GM21381 (cell line): ENCODE data around the gene CDKN1B.
"Not testable (repeated sequence)": the region's sequence is repeated elsewhere in the genome, so short reads cannot be mapped to it uniquely, and the experiment has no call there.

Experiments
- ATAC-seq: cut with Tn5 transposase; IDR thresholded peaks from one replicate; pipeline ENCODE4 v1.9.1; 2021; ENCODE audit warnings: mild to moderate bottlenecking, moderate library complexity; ENCODE audit not compliant: unreplicated experiment

Gene CDKN1B

DNA sequence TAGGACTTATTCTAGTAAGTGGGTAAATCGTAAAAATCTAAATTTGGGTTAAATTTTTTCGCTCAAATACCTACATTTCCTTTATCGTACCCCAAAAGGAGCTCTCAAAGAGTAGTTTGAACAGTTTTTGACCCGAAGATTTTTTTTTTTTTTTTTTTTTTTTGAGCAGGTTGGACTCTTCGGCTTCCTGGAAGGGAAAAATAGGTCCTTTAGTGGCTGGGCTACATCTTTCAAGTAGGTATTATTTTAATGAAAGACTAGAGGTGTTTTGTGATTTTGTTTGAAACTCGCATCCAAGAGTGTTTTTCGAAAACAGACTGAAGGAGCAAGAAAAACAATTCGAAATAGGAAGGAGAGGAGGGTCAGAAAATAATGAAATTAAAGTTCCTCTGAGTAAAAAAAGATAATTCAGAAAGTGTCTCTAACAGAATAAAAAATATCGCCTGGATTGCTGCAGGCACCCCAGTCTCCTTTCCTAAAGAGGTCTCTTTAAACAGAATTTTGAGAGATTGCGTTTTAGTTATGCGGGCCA lies 6.0 kb downstream of the CDKN1B start:
- ATAC-seq, result no peak

DNA sequence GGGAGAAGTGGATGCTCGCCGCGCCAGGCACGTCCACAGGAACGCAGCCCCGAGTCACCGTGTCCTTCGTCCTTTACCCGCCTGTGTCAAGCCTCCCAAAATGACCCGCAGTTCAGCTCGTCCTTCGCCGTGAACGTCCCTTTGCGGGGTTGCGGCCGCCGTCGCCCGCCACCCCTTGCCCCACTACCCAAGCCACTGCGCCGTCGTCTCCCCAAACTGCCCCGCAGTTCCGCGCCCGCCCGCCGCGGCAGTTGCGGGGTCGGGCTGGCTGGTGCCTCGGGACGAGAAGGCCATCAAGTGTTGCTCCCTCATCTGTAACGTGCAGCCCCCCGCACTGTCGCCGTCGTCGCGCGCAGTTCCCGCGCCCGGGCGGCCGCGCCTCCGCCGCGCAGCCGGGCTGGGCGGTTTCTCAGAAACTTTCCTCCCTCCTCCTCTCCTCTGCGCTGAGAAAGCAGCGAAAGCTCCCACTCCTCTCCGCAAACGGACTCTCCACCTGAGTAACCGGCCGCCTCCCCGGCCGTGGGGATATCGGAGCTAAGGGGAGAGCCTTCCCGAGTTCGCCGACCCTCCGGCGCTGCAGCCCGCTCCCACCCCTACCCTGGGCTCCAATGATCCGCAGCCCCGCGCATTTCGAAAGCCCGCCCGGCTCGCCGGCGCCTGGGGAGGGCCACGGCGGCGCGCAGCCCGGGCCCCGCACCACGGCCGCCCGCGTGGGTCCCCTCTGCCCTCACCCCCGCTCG lies 6.7 kb downstream of the CDKN1B start:
- no peak for ATAC-seq

DNA sequence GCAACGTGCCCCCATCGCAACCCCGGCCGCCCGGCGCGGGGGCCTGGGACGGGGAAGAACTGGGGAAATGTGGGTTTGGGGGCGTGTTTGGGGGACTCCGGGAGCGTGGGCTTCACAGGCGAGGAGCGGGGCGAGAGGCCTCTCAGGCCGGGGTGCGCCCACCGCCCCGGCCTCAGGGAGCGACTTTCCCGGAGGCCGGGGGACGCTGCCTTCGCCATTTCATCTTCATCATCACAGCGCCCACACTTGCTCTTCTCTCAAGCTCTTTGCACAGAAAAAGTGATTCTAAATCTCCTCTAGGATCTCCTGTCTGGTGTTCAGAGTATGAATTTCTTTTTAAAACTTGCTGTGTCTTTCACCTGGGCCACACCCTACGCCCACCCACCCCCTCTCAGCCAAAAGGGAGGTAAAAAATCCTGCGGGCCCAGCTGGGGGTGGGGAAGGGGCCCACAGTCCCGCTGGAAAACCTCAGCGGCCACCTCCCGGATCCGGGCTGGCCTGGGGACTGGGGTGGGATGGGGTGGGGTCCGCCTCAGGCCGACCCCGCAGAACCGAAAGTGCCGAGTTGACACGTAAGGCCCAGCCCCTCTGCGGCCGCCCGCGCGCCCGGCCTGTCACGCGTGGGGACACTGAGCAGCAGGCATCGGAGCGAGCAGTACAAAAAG lies 7.4 kb downstream of the CDKN1B start:
- peak; percentile 16 for ATAC-seq

DNA sequence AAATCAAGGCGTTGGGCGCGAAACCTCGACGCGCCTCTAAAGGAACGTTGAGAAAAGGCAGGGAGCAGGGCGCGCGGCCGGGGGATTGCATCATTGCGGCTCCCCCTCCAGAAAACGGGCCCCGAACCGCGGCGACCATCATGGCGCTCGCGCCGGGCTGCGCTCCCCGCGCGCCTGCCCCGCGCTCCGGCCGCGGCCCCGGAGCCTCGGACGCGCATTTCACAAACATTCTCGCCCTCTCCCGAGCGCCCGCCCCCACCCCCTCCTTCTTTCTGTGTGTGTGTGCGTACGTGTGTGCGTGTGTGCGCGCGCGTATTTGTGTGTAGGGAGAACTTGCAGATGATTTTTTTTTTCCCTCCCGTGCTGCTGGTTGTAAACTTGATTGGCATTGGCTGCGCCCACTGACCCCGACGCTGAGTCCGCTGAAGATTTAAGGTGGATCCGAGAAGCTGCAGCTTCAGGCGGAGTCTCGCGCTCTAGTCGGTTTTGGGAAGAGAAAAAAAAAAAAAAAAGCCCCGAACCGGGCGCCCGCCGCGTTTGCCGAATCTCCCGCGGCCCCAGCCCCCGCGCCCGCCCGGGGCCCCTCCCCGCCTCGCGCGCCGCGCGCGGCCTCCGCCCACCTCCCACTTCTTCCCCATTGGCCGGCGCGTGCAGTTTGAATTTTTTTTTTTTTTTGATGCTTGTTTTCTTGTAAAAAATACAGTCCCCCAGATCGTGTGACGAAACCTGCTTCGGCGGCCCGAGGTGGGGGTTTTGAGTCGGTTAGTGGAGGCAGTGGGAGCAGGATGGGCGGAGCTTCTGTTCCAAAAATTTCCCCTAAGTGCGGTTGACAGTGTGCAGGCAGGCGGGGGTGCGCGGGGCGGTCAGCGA lies 8.2 kb downstream of the CDKN1B start:
- ATAC-seq, result peak; percentile 53

DNA sequence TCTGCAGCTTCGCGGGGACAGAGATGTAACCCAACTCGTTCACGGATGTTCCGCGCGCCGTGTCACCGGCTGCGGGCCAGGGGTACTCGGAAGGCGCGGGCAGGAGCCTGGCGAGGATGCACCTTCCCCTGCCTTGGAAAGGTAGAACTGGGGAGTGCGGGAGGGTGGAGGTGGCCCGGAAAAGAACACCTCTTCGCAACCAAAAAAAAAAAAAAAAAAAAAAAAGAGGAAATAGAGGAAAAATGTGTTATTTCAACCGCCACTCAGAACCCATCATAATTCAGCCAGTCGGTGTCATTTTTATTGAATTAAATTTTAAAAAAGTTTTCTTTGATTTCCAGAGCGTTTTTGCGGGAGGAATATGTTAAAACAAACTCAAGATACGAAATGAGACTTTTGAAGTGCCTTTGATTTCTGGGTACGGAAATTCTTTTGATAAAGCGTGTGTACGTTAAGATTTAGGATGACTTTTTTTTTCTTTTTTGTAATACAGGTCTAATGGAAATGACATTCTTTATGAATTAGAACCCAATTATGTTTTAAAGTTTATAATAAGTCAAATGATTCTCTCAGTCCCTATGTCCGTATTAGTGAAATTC lies 8.9 kb downstream of the CDKN1B start:
- no peak for ATAC-seq

DNA sequence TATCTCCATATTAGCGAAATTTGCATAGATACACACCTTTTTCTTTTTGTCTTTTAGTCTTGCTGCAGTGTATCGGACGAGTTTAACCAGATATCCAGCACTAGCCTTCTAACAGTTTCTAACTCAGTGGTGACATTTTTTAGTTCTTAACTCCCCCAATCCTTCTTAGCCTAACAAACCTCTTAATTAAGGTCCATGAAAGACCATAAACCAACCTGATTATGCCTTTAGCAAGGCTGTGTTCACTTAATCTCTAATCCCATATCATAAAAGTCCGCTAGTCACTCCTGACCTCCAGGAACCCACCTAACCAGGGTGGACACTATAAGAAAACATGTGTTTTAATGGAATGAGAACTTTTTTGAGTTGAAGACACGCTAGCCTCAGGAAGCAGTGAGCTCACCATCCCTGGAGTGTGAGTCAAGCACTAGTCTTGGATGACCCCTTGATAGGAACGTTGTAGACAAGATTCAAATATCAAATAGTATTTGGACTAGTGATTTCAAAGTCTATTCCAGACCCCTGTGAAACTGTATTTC lies 9.5 kb downstream of the CDKN1B start:
- no peak for ATAC-seq

DNA sequence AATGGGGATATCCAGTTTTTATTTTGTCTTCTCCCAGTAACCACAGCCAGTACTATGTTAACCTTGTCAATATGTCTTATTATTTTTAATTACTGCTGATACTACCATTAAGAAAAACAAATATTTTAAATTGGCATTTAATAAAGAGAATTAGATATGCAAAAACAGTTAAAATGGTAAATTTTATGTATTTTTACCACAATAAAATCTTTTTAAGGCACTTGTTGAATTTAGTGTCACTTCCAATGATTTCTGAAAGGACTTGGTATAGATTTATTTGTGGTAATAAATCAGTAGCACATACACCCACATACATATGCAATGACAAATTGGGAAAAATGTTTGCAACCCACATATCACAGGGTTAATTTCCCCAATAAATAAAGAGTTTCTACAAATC lies 14.0 kb downstream of the CDKN1B start:
- no peak for ATAC-seq

DNA sequence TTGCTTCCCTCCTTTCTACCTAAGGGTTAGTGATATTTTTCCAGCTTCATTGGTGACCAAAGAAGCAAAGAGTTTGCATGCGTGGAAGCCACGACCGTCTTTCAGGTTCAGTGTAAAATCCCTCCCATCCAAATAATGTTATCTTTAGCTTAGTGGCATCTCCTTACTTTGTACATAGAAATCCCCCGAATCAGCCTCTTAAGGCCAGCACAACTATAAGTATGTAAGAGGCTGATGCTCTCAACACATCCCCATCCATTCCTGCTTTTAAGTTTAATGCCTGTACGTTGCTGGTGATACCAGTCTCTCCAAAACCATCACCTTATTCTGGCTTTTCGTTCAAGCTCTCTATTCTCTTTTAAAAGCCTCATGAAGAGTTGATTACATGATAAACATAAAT lies 14.6 kb downstream of the CDKN1B start:
- ATAC-seq, result no peak

DNA sequence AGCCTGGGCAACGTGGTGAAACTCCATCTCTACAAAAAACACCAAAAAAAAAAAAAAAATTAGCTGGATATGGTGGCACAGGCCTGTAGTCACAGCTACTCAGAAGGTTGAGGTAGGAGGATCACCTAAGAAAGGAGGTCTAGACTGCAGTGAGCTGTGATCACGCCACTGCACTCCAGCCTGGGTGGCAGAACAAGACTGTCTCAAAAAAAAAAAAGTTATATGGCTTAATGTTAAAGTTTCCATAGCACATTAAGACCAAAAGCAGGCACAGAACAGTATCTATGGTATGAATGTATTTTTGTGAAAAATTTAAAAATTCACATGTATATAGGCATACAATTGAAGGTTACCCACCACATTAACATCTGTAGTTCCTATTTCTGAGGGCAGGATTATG lies 15.9 kb downstream of the CDKN1B start:
- ATAC-seq, result no peak

DNA sequence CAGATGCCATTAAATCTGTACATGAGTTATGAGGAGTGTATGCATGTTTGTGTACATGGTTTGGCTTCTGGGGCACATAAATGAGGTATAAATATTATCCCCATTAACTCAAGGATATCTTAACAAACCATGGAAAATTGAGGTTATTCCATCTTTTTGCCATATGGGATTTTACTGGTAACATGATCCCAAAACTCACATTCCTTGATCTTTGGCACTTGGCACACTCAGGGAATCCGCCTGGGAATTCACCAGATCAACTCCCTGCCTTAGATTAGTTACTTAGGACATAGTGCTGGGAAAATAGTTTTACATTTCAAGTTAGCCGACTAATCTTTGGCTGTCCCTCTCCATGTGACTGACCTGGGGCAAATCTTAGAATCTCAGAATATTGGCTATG lies 16.9 kb downstream of the CDKN1B start:
- no peak for ATAC-seq

DNA sequence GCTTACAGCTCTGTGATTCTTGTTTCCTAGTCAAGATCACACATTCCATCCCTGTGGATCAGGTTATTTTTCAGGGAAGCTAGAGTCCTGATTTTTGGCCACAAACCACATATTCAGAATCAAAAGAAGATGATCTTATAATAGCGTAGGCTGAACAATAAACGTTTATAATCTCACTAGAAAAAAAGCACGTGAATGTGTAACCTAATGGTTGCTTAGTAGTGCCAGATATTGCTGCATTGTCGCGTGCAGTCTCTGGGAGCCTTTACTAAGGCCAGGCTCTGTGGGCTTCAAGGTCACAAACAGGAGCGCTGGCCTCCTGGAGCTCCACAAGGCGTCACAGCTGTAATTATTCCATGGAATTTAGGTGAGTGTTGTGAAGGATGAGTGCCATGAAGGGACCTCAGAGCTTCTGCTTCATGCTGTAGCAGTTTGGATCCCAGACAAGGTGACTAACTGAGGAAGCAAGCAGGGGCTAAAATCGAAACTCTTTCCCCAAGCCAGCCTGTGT lies 17.4 kb downstream of the CDKN1B start:
- no peak for ATAC-seq

DNA sequence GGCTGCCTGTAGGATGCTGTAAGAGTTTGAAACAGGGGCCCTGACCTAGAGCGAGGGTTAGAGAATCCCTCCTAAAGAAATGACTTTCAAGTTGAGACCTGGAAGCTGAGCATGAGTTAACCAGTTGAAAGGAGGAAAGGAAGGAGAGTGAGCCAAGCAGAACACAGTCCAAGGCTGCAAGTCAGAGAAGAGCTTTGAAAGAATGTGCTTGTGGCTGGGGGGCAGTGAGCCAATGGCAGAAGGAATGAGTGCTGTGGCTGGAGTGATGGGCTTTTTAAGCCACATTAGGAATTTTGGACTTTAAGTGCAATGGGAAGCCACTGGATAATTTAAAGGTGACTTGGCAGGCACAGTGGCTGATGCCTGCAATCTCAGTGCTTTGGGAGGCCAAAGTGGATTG lies 18.1 kb downstream of the CDKN1B start:
- ATAC-seq, result no peak

DNA sequence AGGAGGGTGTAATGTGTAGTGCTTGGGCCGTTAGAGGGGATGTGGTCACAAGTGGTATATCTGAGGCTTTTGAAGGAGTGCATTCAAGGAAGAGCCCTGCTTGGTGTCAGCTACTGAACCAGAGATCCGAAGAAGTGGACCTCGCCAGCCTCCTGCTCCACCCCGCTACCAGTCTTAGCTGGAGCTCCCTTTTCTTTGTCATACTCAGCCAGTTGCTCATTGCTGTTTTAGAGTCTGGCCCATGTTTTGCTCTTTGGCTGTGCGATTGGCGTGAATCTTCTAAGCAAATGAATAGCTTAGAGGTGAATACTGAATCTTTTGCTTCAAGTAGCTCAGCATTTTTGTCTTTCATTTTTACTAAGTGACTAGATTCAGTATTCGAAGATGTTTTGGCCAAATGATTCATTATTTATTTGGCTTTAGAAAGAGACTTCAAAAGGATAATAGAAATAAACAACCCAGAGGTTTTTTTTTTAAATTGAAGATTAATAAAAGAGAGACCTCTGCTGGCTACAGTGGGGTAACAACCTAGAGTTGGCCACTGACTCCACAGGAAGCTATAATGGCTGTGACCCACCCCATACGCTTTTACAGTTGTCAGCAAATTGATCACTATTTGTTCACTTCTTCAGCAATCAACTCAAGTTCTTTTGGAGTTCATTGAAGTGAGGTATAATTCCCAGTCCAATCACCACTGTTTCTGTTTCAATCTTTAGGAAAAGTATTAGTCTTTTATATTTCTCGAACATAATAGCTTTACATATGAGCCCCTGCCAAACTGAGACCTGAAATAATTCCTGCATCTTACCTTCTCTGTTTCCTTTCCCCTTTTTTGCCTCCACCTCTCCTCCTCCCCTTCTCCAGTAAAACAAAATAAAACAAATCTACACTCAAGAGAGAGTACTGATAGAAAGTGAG lies 19.9 kb downstream of the CDKN1B start:
- ATAC-seq, result peak; percentile 79

DNA sequence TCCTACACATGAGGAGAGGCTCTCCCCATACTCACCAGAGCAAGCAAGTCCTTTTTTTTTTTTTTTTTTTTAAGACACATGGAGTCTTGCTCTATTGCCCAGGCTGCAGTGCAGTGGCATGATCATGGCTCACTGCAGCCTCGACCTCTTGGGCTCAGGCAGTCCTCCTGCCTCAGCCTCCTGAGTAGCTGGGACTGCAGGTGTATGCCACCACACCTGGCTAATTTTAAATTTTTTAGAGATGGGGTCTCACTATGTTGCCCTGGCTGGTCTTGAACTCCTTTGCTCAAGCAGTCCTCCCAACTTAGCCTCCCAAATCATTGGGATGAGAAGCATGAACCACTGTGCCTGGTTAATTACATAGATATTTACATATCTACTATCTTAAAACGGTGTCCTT lies 21.0 kb downstream of the CDKN1B start:
- ATAC-seq, result not testable (repeated sequence)

DNA sequence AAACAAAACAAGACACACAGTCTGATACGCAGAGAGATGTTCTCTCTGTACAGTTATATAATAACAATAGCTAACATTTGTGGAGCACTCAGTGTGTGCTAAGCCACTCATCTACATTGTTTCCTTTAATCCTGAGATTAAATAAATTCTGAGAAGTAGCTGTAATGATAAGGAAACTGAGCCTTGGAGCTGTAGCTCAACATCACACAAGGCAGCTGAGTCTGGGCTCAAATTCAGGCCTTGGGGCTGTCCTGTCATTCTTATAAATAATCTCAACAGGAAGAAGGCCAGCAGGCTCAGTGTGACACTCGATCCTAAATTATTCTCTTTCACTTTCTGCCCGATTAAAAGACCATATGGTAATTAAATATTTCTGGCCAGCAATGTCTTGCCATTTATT lies 24.5 kb downstream of the CDKN1B start:
- no peak for ATAC-seq

DNA sequence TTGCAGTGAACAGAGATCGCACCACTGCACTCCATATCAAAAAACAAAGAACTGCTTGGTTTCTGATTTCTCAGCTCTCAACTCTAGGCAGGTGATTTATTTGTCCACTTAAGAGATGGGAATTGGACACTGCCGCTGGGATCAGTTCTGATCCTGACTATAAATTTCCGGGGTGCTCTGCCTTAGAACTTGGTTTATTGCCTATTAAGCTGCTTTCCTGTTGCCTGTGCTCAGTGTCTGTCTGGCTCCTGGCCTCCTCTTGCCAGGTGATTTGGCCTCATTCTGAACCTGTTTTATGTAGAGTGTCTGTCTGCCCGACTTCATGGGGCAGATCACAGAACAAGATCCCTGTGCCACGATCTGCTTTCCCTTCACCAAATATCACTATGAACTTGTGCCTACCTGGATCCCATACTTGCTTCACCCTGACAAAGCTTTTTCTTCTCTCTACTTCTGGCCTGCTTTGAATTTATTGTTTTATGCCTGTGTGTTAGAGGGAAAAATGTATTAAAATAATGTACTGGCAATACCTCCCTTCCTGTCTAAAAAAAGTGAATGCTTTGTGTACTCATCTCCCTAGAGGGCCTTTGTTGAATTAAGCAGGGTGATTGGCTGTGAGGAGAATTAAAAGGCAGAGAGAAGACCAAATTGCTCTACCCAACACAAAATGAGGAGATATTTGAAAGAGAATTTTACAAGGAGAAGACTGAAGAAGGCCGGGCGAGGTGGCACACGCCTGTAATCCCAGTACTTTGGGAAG lies 27.6 kb downstream of the CDKN1B start:
- no peak for ATAC-seq

DNA sequence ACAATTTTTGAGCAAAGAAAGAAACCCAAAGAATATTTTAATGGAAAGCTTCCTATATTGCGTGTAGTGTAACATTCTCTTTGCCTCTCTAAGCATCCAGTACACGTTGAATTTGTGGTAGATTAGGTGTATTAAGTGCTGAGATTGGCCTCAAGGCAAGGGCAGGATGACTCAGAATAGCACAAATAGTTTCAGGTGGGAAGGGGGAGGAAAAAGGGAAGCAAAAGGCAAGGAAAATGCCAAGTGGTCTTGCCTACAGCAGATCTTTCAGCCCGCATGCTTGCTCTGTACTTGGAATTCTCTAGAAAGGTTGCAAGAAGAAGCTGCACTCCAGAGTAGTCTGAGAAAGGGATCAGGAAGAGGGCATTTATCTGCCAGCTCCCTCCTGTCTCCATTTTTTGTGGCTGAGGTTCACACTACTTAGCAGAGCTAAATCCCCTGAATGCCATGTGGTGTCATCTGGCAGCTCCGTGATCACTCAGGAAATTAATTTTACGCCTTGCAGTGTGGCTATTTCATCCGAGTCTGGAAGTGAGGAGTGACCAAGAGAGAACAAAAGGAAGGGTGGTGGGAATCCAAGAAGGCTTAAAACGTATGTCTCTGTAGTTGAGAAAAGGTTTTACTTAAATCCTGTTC lies 28.5 kb downstream of the CDKN1B start:
- ATAC-seq, result no peak

DNA sequence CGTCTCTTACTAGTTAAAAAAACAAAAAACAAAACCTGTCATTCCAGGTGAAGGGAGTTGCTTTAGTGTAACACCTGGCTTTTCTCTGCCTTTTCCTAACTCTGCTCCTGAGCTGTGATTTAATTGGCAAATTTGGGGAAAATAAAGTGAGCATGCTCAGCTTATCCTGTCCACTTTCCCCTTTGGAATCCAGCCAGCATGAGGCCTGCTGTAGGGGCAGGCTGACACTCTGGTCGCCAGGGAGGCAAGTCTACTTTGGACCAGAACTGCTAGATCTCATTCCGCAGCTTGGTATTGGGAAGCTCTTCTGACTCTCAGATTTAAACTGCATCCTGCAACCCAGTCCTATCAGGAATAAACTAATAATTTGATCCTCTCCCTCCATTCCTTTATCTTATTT lies 30.1 kb downstream of the CDKN1B start:
- ATAC-seq, result no peak
